ENCODE data around the gene BCL11A.

Gene BCL11A

DNA sequence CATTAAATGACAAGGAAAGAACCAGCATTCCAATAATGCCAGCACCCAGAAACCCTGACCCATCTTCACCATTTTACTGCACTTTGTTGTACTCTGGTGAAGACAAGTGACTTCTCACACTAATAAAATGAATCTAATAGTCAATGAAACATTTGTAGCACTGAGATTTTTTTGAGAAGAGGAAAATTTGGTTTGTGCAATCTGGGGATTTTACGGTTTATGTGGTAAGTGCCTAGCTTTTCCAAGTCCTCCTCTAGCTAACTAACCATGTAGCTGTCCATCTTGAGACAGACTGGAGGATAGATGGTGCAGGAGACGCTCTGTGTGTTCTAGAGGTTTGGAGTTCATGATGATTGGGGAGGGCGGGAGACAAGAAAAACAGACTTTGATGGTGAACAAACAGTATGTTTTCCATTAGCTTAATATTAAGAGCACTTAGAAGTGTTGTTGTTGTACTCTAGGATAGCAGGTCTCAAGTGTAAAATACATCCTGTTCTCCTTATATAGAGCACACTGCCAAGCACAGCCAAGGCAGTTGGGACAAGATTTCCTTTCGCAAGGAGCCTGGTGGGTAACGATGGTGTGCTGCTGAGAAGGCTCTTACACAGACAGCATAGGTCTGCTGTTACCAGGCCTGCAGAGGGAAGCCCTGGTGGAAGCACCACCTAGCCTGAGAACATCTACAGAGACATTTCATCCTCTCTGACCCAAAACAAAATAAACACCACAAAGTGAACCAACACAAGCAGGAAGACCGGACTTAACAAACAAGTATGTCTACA is 83.7 kb downstream of the BCL11A start:
- no peak for DNase-seq (ENCODE audit: low read depth in 4 of 4, low spot score in 1 of 4)

DNA sequence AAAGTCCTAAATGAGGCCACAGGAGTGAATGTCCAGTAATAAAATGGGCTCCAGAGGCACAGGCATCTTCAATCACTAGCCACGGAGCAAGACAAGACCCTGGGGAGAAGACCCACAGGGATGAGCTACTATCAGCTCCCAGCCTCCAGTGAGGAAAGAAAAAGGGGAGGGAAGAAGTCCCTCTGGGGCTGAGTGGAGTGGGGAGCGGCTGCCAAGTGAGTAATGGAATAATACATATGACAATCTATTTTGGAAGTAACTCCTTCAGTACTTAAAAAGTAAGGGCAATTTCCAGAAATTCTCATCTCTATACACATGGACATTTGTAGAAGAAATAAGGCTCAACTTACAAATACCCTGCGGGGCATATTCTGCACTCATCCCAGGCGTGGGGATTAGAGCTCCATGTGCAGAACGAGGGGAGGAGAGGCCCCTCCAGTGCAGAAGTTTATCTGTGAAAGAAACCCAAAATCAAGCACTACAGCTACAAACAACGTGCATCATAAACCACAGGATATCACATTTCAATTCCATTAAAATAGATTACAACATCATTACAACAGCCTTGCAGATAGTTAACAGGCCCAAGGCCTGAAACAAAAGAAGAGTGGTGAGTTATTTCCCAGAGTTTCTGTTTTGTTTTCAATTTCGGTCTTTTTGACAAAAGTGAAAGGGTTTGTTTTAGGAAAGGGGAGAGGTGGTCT is 84.9 kb downstream of the BCL11A start:
- no peak for DNase-seq (ENCODE audit: low read depth in 4 of 4, low spot score in 1 of 4)

DNA sequence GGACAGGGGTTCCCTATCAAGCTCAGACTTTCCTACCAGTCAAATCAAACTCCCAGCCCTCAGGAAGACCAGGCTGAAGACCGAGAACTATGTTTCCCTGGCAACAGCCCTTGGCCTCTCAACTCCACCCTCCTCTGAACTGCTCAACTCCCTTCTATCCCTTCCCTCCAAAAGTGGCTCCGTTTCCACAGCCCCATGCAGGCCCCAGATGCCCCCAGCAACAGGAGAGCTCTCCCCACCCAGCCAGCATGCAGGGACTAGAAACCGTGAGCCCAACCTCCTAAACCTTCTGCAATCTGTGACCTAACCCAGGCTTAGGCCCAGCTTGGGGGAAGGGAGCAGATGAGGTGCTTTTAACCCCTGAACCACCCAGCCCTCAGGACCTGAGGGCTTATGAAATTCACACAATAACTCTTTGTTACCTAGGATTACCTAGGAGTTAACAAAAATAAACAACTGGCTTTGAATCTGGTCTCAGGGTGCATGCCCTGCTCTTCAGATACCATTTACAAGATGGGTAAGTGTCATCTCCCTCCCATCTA is 87.2 kb downstream of the BCL11A start:
- DNase-seq (ENCODE audit: low read depth in 4 of 4, low spot score in 1 of 4): no peak

DNA sequence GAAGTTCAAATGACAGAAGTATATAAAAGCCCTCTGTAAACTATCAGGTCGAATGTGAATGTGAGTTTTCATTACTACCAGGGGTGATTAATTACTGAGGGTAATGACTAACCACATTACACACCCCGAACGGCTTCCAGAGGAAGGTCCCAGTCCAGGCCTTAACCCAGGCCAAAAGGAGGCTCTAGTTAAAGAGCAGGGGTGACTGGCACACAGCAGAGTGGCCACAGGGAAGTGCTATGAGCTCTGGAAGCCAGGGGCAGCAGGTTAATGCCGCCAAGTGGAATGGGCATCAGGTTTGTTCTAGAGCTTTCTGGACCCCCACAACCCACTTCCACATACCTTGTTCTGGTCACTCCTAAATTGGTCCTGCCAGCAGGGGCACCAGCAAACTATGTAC is 87.7 kb downstream of the BCL11A start:
- no peak for DNase-seq (ENCODE audit: low read depth in 4 of 4, low spot score in 1 of 4)

DNA sequence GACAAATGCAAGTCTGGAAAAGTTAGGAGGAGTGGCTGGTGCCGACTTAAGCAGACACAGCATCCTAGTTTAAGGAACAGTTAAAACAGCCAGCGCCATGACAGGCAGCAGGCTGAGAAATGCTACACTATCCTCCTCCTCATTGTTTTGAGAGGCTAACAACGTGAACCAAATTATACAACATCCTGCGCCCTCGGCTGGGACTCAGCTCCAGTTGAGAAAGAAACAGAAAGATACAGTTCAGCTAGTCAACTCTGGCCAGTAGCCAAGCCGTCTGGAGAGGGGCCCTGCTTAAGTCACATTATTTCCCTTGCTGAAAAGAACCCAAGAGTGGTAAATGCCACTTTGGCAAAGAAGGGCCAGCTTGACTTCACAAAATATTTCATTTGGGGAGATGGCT is 90.2 kb downstream of the BCL11A start:
- DNase-seq (ENCODE audit: low read depth in 4 of 4, low spot score in 1 of 4): no peak

DNA sequence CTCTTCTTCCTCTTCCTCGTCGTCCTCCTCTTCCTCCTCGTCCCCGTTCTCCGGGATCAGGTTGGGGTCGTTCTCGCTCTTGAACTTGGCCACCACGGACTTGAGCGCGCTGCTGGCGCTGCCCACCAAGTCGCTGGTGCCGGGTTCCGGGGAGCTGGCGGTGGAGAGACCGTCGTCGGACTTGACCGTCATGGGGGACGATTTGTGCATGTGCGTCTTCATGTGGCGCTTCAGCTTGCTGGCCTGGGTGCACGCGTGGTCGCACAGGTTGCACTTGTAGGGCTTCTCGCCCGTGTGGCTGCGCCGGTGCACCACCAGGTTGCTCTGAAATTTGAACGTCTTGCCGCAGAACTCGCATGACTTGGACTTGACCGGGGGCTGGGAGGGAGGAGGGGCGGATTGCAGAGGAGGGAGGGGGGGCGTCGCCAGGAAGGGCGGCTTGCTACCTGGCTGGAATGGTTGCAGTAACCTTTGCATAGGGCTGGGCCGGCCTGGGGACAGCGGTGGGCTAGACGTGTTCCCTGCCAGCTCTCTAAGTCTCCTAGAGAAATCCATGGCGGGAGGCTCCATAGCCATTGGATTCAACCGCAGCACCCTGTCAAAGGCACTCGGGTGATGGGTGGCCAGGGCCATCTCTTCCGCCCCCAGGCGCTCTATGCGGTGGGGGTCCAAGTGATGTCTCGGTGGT is 91.9 kb downstream of the BCL11A start:
- DNase-seq (ENCODE audit: low read depth in 4 of 4, low spot score in 1 of 4): no peak

DNA sequence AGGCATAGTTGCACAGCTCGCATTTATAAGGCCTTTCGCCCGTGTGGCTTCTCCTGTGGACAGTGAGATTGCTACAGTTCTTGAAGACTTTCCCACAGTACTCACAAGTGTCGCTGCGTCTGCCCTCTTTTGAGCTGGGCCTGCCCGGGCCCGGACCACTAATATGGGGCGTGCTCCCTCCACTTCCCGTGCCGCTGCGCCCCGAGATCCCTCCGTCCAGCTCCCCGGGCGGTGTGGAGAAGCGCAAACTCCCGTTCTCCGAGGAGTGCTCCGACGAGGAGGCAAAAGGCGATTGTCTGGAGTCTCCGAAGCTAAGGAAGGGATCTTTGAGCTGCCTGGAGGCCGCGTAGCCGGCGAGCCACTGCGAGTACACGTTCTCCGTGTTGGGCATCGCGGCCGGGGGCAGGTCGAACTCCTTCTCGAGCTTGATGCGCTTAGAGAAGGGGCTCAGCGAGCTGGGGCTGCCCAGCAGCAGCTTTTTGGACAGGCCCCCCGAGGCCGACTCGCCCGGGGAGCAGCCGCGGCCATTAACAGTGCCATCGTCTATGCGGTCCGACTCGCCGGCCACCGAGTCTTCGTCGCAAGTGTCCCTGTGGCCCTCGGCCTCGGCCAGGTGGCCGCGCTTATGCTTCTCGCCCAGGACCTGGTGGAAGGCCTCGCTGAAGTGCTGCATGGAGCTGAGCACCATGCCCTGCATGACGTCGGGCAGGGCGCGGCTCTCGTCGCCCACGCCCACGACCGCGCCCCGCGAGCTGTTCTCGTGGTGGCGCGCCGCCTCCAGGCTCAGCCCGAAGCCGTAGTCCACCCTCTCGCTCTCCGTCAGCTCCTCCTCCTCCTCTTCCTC is 92.7 kb downstream of the BCL11A start:
- no peak for DNase-seq (ENCODE audit: low read depth in 4 of 4, low spot score in 1 of 4)

DNA sequence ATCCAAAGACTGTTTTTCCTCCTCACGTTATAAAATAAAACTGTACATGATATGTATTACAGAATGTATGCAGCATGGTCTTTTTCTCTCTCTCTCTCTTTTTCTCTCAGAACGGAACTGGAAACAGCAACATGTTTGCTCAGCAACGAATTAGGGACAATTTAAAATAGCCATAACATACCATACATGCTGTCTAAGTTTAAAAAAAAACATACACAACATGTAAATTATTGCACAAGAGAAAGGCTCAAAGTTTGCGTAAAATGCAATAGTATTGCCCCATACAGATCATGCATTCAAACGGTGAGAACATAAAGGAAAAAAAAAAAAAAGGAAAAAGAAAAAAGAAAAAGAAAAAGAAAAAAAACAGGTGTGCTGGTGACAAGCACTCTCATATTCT is 93.6 kb downstream of the BCL11A start:
- DNase-seq (ENCODE audit: low read depth in 4 of 4, low spot score in 1 of 4): no peak

DNA sequence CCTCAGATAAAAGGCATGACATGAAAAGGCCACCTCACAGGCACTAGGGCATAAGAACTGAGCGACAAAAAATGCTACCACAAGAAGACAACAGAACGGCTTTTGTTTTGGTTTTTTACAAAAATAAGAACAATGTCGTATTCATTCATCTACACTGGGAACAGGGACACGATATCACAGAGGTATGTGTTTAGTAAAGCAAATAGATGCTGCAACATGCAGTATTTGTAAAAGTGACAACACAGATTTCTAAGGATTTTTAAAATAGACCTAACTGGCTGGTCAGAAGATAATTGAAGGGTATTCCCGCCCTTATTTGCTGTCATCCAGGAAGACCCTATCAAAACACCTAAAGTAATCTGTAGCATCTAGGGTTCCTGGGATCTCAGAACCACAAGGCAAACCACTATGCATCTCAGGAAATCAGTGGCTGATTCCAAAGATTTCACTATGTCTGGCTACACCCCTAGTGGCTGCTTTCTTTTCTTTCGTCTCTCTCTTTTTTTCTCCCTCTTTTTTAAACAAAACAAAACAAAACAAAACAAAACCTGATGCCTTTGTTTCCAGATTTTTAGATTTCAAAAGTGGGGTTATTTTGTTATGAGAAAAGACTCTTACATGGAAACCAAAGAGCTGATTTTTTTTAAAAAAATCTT is 97.2 kb downstream of the BCL11A start:
- DNase-seq (ENCODE audit: low read depth in 4 of 4, low spot score in 1 of 4): no peak

DNA sequence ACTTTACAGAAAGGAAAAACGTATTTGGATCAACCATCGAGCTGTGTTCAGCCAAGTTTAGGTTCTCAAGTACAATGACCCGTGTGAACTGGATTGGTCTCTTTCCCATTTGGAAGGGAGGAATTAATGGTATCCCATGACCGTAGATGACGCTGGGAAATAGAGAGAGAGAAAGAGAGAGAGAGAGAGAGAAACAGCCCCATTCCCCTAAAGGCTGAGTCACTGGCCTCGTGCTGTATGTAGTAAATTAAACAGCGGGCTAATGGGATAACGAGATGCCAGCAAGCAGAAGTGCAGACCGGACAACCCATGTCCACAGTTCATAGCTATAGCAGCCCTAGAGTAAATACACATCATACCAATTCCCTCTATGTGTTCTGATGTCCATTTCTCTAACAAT is 99.6 kb downstream of the BCL11A start:
- DNase-seq (ENCODE audit: low read depth in 4 of 4, low spot score in 1 of 4): no peak

DNA sequence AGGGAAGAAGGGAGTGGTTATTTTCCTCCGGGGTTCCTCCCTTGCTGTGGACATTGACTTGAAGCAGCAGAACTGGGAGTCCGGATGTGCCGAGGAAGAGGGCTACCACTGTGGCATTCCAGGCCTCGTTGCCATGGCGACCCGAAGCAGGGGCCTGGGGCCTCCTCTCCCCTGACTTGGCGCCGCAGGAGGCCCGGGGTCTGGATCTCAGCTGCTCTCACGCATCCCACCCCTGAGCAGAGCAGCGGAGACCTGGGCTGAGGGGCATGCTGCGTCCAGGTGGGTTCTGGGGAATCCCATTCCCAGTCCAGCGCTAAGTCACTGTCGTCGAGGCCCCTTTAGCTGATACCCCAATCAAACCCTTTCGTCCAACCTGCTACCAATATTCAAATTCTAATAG is 100.2 kb downstream of the BCL11A start:
- DNase-seq (ENCODE audit: low read depth in 4 of 4, low spot score in 1 of 4): no peak

DNA sequence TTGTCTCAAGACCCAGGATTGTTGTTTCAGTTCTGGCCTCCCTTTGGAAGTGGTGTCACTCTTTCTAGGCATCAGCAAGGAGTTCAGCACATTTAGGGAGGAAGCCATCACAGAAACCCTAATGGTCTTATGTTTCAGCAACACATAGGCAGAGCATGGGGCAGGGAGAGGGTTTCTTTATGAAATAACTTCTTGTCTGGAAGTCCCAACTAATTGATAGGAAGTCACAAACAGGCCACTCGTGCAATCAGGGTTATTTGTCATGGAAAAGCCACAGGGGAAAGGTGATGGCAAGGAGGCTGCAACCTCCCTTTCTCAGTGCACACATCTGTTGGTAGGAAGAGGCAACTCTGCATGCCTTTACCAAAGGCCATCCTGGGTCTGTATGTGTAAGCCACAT is 103.0 kb downstream of the BCL11A start:
- DNase-seq (ENCODE audit: low read depth in 4 of 4, low spot score in 1 of 4): no peak

DNA sequence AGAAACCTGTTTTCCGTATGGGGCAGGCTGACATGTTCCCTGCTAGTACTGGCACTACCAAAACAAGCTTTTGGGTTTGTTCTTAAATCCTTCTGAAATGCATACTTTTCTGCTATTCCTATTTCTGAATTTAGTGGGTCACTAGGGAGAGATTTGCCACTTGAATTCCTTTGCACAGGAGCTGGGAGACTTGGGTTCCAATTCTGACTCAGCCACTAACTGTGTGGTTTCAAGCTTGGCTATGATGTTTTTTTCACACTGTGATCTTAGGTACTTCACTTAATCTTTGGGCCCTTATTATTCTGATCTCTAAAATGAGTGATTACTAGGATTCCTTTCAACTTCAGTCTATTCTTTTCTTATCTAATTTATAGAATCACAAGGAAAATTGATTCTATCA is 105.5 kb downstream of the BCL11A start:
- DNase-seq (ENCODE audit: low read depth in 4 of 4, low spot score in 1 of 4): no peak

DNA sequence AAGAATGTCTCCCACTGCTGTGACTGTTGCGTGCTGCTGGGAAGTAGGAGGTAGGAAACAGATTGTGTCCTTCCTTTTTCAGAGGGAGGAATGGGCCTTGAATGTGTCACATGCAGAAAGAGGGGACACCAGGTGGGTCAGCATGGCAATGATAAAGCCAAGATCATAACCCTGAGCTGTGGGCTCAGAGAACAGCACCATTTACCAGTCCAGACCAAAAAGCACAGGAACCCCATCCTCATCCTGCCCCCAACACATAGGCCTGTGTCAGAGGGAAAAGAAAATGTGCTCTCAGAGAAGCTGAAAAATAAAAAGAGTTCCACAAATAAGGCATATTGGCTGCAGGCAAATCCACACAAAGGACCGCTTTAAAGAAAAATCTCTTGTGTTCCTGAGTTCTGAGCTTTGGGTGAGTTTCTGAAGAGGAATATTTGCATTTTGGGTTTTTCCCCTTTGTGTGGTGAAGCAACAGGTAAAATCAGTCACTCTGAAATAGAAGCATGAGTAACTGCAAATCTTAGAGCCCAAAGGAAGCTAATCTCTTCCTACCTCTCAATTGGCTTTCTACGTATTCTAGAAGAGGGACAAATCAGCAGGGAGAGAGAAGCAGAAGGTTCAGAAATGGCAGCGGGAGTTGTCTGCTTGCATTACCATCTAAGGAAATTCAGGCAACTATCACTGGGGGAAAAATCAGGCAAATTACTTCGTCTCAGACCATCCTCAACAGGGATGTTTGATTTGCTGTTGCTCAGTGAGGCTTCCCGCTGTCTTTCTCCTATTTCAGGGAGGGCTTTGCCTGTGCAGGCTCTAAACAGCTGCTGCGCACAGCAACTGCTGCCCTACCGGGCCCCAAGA is 106.8 kb downstream of the BCL11A start:
- DNase-seq (ENCODE audit: low read depth in 4 of 4, low spot score in 1 of 4): no peak

DNA sequence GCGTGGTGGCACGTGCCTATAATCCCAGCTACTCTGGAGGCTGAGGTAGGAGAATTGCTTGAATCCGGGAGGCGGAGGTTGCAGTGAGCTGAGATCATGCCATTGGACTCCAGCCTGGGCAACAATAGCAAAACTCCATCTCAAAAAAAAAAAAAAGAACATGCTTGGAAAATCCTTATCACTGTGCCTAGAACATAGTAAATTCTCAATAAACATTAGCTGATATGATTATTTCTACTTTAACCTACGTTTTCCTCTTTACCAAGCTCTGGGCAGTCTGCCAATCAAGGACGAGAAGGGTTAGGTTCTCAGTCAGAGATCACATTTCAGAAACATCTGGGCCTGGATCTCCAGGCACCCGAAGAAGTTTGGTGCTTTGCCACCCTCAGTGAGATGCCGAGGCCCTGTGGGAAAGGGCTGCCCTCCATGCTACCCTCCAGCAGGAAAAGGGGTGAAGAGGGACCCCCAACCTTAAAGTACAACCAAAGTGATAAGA is 107.7 kb downstream of the BCL11A start:
- no peak for DNase-seq (ENCODE audit: low read depth in 4 of 4, low spot score in 1 of 4)

DNA sequence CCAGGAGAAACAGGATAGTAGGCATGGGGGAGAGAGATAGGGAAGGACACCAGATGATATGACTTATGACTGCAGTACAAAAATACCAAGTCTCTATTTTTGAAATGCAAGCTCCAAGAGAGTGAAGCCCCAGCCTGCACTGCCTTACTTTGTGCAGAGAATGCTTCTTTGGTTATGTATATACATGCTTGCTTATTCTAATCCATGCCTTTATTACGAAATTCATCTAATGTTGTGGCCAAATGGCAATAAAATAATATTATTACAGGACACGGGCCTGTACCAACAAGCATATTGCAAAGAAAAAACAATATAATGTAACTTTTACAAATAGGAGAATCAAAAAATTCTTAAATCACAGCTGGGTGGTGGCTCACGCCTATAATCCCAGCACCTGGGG is 110.8 kb downstream of the BCL11A start:
- DNase-seq (ENCODE audit: low read depth in 4 of 4, low spot score in 1 of 4): no peak

DNA sequence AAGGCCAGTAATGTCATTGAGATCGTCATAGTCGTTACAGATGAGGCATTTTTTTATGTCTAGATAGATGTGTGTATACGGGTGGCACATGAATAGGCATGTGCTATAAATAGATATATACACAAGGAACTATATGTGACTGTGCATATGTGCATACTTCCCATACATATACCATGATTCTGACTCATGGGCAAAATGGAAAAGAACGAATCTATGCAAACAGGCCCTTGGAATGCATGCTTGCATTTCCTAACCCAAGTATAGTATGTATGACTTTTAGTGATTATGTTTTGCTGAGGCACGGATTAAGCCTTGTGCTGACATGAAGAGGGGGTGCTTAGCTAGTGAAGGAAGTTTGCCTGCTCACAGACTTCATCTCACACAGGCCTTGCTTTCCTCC is 111.7 kb downstream of the BCL11A start:
- no peak for DNase-seq (ENCODE audit: low read depth in 4 of 4, low spot score in 1 of 4)

DNA sequence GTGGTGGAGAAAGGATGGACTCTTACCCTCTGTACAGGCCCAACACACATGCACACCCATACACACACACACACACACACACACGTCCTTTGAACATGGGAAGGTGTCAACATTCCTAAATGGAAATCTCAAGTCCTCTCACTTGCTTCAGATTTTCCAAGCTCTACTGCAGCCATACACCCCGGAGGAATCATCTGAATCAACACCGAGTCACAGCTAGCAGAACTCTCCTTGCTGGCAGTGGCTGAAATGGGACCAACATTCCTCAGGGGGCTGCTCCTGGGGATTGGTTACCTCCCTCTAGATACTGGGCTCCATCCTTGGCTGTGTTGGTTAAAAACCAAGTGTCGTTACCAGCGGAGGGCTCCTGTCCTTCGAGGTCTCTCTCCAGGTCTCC is 112.7 kb downstream of the BCL11A start:
- DNase-seq (ENCODE audit: low read depth in 4 of 4, low spot score in 1 of 4): no peak

DNA sequence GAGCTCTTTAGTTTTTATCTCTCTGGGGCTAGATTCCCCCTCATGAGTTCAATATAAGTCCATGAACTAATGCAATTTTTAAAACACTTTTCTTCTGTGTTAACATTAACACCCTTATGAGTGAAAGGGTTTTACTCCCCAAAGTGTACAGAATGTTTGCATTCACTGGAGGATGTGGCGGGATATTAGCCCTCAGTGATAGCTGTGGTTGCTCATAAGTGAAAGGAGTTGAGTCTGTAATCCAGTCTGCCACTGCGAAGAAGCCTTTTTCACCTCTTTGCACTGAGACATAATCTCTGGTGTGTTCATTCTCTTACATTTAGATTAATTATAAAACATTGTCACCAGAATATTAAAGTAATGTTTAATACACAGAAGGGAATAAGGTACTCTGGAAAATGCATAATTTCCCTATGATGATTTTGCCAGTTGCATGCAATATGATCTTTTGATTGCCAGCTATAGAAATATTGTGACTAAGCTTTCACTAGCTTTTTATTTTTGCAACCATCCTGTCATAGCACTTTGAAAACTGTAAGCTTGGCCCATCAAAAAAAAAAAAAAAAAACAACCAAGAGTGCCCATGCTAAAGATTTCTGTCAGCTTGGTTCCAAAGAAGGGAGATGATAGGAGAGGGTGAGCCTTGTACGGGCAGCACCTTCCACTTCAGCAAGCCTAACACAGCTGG is 113.2 kb downstream of the BCL11A start:
- no peak for DNase-seq (ENCODE audit: low read depth in 4 of 4, low spot score in 1 of 4)

Data from stimulated activated CD4-positive, alpha-beta T cell treated with anti-CD3 and anti-CD28 coated beads, Interleukin-1b, Interleukin-23, amount 100 ng/mL, for 24 hours (primary cell).